Hepatocyte (in vitro differentiated cells): ENCODE measurements around the gene AK2.

Source experiments
- EZH2phosphoT487 ChIP-seq: fragments of 200-600 bp; sonication (generic); IDR thresholded peaks from one replicate; pipeline ENCODE4 v1.6.1; 2018; ENCODE audit warnings: antibody characterized with exemption, mild to moderate bottlenecking, low read depth, moderate library complexity; ENCODE audit not compliant: unreplicated experiment, severe bottlenecking
- TF ChIP-seq, protein P1 (sequence below): fragments of 200-600 bp; sonication (generic); IDR thresholded peaks from 2 replicates; pipeline ENCODE4 v1.5.1; 2016; ENCODE audit warnings: antibody characterized with exemption, mild to moderate bottlenecking; ENCODE audit not compliant: poor library complexity

DNA sequence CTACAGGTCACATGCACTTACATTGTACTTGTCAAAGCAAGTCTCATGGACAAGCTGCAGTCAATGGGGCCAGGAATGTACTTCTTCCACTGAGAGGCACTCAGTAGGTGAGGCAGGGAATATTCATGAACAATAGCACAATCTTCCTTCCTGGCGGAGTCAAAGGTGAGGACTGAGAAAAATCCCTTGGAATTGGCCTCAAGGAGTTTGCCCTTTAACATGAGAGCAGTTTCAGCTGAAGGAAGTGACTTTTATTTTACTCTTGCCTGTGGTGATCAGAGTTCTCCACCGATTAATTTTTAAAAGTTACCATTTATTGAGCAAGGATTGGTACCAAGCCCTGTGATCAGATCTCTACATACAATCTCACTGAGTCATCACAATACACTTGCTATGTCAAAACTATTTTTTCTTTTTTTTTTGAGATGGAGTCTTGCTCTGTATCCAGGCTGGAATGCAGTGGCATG, 11.2 kb upstream of the AK2 start:
- TF ChIP-seq, protein P1, sequence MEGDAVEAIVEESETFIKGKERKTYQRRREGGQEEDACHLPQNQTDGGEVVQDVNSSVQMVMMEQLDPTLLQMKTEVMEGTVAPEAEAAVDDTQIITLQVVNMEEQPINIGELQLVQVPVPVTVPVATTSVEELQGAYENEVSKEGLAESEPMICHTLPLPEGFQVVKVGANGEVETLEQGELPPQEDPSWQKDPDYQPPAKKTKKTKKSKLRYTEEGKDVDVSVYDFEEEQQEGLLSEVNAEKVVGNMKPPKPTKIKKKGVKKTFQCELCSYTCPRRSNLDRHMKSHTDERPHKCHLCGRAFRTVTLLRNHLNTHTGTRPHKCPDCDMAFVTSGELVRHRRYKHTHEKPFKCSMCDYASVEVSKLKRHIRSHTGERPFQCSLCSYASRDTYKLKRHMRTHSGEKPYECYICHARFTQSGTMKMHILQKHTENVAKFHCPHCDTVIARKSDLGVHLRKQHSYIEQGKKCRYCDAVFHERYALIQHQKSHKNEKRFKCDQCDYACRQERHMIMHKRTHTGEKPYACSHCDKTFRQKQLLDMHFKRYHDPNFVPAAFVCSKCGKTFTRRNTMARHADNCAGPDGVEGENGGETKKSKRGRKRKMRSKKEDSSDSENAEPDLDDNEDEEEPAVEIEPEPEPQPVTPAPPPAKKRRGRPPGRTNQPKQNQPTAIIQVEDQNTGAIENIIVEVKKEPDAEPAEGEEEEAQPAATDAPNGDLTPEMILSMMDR = no peak
- TF ChIP-seq EZH2phosphoT487 = no peak
